ENCODE data around the gene TSPAN7.

DNA sequence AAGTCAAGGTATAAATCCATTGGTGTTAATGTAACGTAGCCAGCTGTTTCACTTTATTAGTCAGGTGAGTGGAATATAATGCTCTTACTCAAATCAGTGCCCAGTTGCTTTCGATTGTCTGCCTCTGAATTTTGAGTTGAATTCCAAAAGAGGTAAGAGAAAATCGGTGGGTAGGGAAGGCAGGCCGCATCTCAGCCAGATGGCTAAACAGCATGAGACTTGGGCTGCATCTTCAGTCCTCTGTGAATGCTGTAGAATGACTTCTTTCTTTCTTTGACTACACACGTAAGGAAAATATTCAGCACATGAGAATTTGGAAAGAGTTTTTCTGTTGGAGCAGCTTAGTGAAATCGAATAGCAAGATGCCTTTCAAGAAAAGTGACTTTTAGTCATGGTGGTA, 49.5 kb downstream of the TSPAN7 start:
- TF ChIP-seq SMAD1 (IDR thresholded peaks at IDR 0.05; ENCODE audit: low read depth, low read length, partially characterized antibody) (no peak), ZFP1 (CRISPR knock-in tag; IDR thresholded peaks at IDR 0.05) (no peak), ZC3H11A (IDR thresholded peaks at IDR 0.05; ENCODE audit: low read depth, low read length) (no peak), ZFP30 (CRISPR knock-in tag; IDR thresholded peaks at IDR 0.05; ENCODE audit: borderline replicate concordance) (no peak), GATA2 (CRISPR knock-in tag; IDR thresholded peaks at IDR 0.05) (no peak), CBFB (CRISPR knock-in tag; IDR thresholded peaks at IDR 0.05) (no peak), SP1 (CRISPR knock-in tag; IDR thresholded peaks at IDR 0.05) (no peak), BHLHE40 (IDR thresholded peaks at IDR 0.05; ENCODE audit: low read length) (no peak)
- TF ChIP-seq, protein P1, sequence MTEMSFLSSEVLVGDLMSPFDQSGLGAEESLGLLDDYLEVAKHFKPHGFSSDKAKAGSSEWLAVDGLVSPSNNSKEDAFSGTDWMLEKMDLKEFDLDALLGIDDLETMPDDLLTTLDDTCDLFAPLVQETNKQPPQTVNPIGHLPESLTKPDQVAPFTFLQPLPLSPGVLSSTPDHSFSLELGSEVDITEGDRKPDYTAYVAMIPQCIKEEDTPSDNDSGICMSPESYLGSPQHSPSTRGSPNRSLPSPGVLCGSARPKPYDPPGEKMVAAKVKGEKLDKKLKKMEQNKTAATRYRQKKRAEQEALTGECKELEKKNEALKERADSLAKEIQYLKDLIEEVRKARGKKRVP (CRISPR knock-in tag; IDR thresholded peaks at IDR 0.05): no peak
- TF ChIP-seq, protein P2, sequence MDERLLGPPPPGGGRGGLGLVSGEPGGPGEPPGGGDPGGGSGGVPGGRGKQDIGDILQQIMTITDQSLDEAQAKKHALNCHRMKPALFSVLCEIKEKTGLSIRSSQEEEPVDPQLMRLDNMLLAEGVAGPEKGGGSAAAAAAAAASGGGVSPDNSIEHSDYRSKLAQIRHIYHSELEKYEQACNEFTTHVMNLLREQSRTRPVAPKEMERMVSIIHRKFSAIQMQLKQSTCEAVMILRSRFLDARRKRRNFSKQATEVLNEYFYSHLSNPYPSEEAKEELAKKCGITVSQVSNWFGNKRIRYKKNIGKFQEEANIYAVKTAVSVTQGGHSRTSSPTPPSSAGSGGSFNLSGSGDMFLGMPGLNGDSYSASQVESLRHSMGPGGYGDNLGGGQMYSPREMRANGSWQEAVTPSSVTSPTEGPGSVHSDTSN (CRISPR knock-in tag; IDR thresholded peaks at IDR 0.05; ENCODE audit: low read depth): no peak
- TF ChIP-seq, protein P2 (tag; conservative IDR thresholded peaks at IDR 0.05; ENCODE audit: low read depth): no peak
- TF ChIP-seq, protein P3, sequence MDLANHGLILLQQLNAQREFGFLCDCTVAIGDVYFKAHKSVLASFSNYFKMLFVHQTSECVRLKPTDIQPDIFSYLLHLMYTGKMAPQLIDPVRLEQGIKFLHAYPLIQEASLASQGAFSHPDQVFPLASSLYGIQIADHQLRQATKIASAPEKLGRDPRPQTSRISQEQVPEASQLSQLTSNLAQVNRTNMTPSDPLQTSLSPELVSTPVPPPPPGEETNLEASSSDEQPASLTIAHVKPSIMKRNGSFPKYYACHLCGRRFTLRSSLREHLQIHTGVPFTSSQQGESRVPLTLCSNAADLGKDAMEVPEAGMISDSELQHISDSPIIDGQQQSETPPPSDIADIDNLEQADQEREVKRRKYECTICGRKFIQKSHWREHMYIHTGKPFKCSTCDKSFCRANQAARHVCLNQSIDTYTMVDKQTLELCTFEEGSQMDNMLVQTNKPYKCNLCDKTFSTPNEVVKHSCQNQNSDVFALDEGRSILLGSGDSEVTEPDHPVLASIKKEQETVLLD (IDR thresholded peaks at IDR 0.05): no peak
